Heart left ventricle (tissue), 13 donors: ENCODE data around the gene PROSER2.

ENCODE experiments used
- CTCF ChIP-seq, 12 donors: fragments of 200-600 bp; sonication (generic) in 4 of 12; IDR thresholded peaks; one replicate each; pipeline versions ENCODE4 v1.5.0 to v1.8.0; 2018 to 2022; ENCODE audit warnings: antibody characterized with exemption in 12 of 12, mild to moderate bottlenecking in 5 of 12
- POLR2A ChIP-seq, 2 donors: fragments of 450-650 bp; IDR thresholded peaks; one replicate each; pipeline ENCODE4 v1.6.1; 2017; ENCODE audit warnings: antibody characterized with exemption in 2 of 2, mild to moderate bottlenecking in 2 of 2, moderate library complexity in 2 of 2
- donor health status: ischemic (EF 13 %, LVEDD 7.1; RV severe dilation, severe dysfunction).
- donor health status: DM: no; HTN: yes; CAD: no.
- donor health status: DM: no; HTN: no; CAD: no.
- donor health status: ischemic (EF 25% LVEDD 6.9; RV normal size, moderate dysfunction).
- donor health status: ischemic (EF 25% LVEDD 5.7; RV mildly dilated, moderate dysfunction).
- donor health status: ischemic (EF 35%, LVEDD 5.7; RV mildly dilated, moderate dysfunction).
- donor health status: nonischemic (EF 11% LVEDD 7.7; RV severe dilation, severe dysfunction).
- donor health status: DM: yes; HTN: yes; CAD: no.
- donor health status: PGD.
- donor health status: ischemic (EF 29% LVEDD 5.4; RV normal size, mild dysfunction).
- donor health status: nonischemic (EF 23%, LVEDD 6.1; RV moderate dilation, normal function).

DNA sequence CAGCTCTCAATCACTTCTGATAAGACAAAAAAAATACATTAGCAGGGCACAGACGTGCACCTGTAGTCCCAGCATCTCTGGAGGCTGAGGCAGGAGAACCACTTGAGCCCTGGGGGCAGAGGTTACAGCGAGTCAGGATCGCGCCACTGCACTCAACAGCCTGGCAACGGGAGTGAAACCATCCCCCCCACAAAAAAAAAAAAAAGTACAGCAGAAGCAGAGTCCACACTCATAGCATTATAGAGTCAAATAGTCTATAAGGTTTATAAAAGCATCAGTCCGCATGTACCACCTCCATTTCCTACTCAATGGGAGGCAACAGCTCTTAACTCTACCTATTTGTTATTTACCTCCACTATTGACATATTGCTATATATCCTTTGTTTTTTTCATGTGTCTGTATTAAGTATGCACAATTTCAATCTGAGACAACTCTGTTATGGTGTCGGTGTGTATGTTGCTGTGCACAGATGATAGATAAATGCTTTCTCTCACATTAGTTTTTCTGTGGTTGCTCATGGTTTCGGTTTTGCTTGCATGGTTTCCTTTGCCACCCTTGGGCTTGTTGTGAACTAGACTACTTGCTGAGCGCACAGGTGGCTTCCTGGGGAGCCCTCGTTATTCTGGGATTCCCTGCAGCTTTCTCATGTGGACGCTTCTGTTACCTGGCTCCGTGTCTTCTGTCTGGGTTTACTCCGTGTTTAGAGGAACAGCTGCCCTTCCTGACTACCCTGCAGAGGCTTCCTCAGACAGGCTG is 40.4 kb downstream of the PROSER2 start:
- TF ChIP-seq POLR2A (IDR thresholded peaks at IDR 0.05) (no peak), CTCF (IDR thresholded peaks at IDR 0.05) (no peak)
